ENCODE measurements around the gene S100A4.
A peak's percentile ranks its signal among the peaks of the same experiment; 100 is the strongest.
"Not testable (repeated sequence)": the region's sequence is repeated elsewhere in the genome, so short reads cannot be mapped to it uniquely, and the experiment has no call there.

S100A4 gene

GRCh38 chr1:153545067-153546055, at the start of gene S100A4:
S100A4 (minus strand) TSS chr1:153545806; CDS start chr1:153544794, 1,012 bp downstream.
- DNase-seq (ENCODE audit: low read depth) = peak; percentile 79

GRCh38 chr1:153592748-153593147, 47.1 kb upstream of the S100A4 start:
- DNase-seq (ENCODE audit: low read depth) = no peak

GRCh38 chr1:153588482-153588881, 42.9 kb upstream of the S100A4 start:
- no peak for DNase-seq (ENCODE audit: low read depth)

GRCh38 chr1:153588033-153588432, 42.4 kb upstream of the S100A4 start:
- not testable (repeated sequence) for DNase-seq (ENCODE audit: low read depth)

GRCh38 chr1:153587314-153587713, 41.7 kb upstream of the S100A4 start:
- no peak for DNase-seq (ENCODE audit: low read depth)

- no peak for DNase-seq (ENCODE audit: low read depth)
Measured at GRCh38 chr1:153586347-153586746, 40.7 kb upstream of the S100A4 start.

- no peak for DNase-seq (ENCODE audit: low read depth)
Measured at GRCh38 chr1:153585006-153585405, 39.4 kb upstream of the S100A4 start.

- no peak for DNase-seq (ENCODE audit: low read depth)
Measured at GRCh38 chr1:153583976-153584375, 38.4 kb upstream of the S100A4 start.

- DNase-seq (ENCODE audit: low read depth) = not testable (repeated sequence)
Measured at GRCh38 chr1:153583514-153583913, 37.9 kb upstream of the S100A4 start.

GRCh38 chr1:153582836-153583235, 37.2 kb upstream of the S100A4 start:
- not testable (repeated sequence) for DNase-seq (ENCODE audit: low read depth)

GRCh38 chr1:153578936-153579335, 33.3 kb upstream of the S100A4 start:
- DNase-seq (ENCODE audit: low read depth) = no peak

GRCh38 chr1:153578490-153578889, 32.9 kb upstream of the S100A4 start:
- DNase-seq (ENCODE audit: low read depth) = no peak

- DNase-seq (ENCODE audit: low read depth) = no peak
Measured at GRCh38 chr1:153577624-153578051, 32.0 kb upstream of the S100A4 start.

GRCh38 chr1:153577138-153577537, 31.5 kb upstream of the S100A4 start:
- no peak for DNase-seq (ENCODE audit: low read depth)

GRCh38 chr1:153575497-153575896, 29.9 kb upstream of the S100A4 start:
- not testable (repeated sequence) for DNase-seq (ENCODE audit: low read depth)

- DNase-seq (ENCODE audit: low read depth) = not testable (repeated sequence)
Measured at GRCh38 chr1:153575081-153575491, 29.5 kb upstream of the S100A4 start.

GRCh38 chr1:153573351-153573750, 27.7 kb upstream of the S100A4 start:
- no peak for DNase-seq (ENCODE audit: low read depth)

- DNase-seq (ENCODE audit: low read depth) = no peak
Measured at GRCh38 chr1:153572569-153573015, 27.0 kb upstream of the S100A4 start.

GRCh38 chr1:153571706-153572105, 26.1 kb upstream of the S100A4 start:
- DNase-seq (ENCODE audit: low read depth) = no peak

- DNase-seq (ENCODE audit: low read depth) = no peak
Measured at GRCh38 chr1:153570874-153571273, 25.3 kb upstream of the S100A4 start.

GRCh38 chr1:153569465-153569864, 23.9 kb upstream of the S100A4 start:
- no peak for DNase-seq (ENCODE audit: low read depth)

- DNase-seq (ENCODE audit: low read depth) = peak; percentile 55
Measured at GRCh38 chr1:153568367-153569099, 22.9 kb upstream of the S100A4 start.

Data from T-helper 22 cell (primary cell).